Fibroblast of pulmonary artery (primary cell): ENCODE data around the gene PARP3.

Experiments used
- DNase-seq: peaks from one replicate; pipeline ENCODE4 v3.0.0-alpha.2; 2010; ENCODE audit warnings: low read depth
- H3K4me3 ChIP-seq: replicated peaks from 2 replicates; pipeline ENCODE4 v1.5.1; 2011; ENCODE audit warnings: low read depth, mild to moderate bottlenecking, control low read depth, low read length, moderate library complexity
- CTCF ChIP-seq: IDR thresholded peaks from 2 replicates; pipeline ENCODE4 v1.5.1; 2011; ENCODE audit warnings: mild to moderate bottlenecking, control low read depth, low read length, inconsistent platforms; ENCODE audit errors: missing control alignments

Gene PARP3

DNA sequence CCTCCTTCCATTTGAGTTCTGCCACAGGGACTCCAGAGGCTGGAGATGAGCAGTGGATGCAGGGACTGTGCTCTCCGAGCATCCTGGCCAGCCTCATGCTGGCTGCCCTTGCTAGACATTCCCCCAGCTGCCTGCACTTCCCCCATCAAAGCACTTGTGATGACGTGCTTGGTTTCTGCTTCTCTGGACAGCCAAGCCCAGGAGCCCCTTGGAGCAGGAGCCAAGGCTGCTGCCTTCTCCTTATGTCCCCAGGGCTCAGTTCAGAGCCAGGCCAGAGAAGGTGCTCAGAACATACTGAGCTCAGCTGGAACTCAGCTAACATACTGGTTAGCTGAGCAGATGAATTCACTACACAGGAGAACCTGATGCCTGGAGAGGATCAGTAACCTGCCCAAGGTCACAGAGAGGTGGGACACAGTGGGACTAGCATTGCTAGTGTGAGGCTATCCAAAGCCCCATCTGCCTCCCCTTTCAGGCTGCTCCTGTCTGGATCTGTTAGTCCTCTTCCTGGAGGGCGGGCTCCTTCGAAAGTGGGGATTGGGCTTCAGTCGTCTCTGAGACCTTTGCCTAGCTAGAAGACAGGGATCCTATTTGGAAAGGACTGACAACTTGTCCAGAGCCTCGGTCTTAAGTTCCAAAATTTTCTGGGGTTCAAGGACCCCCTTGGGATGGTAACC lies 20.8 kb downstream of the PARP3 start:
- no peak for TF ChIP-seq CTCF
- no peak for DNase-seq
- no peak overlapping the region for H3K4me3 ChIP-seq

DNA sequence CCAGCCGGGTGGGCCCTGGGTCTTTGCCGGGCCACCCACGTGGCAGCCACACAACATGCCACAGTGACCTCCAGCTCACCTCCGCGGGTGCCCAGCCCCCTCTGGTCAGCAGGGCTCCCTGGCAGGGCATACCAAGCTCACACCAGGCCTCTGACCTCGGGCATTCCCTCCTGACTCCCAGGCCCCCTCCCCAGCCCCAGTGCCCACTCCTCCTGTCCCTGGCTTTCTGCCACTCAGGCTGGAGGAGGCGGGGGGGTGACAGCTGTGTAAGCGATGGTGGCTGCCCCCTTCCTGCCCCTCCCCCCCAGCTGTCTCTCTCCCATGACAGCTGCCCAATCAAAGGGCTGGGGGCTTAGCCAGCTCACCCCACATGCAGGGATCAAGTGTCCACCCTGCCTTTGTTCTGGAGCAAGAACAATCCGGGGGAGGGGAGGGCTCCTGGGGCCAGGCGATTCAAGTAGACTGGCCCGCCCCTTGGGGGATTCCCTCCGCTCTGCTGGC lies 21.8 kb downstream of the PARP3 start:
- DNase-seq, result no peak
- H3K4me3 ChIP-seq, result no peak overlapping the region
- no peak for TF ChIP-seq CTCF

GRCh38 chr3:51964521-51964920 lies 22.4 kb downstream of the PARP3 start:
- no peak for DNase-seq
- no peak overlapping the region for H3K4me3 ChIP-seq
- TF ChIP-seq CTCF, result no peak

GRCh38 chr3:51966016-51966415 lies 23.9 kb downstream of the PARP3 start:
- no peak for TF ChIP-seq CTCF
- no peak overlapping the region for H3K4me3 ChIP-seq
- DNase-seq, result no peak

DNA sequence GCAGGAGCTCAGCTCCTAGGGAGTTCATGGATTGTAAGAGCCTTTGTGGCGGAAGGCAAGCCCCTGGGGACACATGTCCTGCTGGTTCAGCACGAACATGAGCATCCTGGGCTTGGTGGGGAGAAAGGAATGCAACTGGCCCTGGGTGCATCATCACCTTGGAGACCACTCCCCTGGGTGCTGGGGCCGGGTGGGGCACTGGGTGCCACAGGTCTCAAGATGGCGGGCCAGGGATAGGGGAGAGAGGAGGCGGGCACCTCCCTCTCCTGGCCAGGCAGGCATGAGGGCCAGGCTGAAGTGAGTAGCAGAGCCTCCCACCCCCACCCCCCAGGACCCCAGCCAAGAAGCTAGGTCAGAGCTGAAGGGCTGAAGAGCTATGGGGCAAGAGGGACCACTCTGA lies 24.3 kb downstream of the PARP3 start:
- DNase-seq, result no peak
- TF ChIP-seq CTCF, result no peak
- peak overlapping the region; percentile 67 for H3K4me3 ChIP-seq

GRCh38 chr3:51966922-51967383 lies 24.8 kb downstream of the PARP3 start:
- TF ChIP-seq CTCF, result no peak
- no peak for DNase-seq
- H3K4me3 ChIP-seq, result peak overlapping the region; percentile 67

- no peak for TF ChIP-seq CTCF
- DNase-seq, result peak; percentile 31
Observed at GRCh38 chr3:51967384-51968169, 25.4 kb downstream of the PARP3 start, which contains the start of gene PCBP4. PCBP4 (minus strand) TSS chr3:51967454; CDS start chr3:51961240, 6,214 bp downstream.

More at GRCh38 chr3:51967384-51968169, 25.4 kb downstream of the PARP3 start, which contains the start of gene PCBP4:
- H3K4me3 ChIP-seq, result peak within 1 kb of the TSS; percentile 67
